ENCODE data around the gene PPIC.

The PPIC gene

DNA sequence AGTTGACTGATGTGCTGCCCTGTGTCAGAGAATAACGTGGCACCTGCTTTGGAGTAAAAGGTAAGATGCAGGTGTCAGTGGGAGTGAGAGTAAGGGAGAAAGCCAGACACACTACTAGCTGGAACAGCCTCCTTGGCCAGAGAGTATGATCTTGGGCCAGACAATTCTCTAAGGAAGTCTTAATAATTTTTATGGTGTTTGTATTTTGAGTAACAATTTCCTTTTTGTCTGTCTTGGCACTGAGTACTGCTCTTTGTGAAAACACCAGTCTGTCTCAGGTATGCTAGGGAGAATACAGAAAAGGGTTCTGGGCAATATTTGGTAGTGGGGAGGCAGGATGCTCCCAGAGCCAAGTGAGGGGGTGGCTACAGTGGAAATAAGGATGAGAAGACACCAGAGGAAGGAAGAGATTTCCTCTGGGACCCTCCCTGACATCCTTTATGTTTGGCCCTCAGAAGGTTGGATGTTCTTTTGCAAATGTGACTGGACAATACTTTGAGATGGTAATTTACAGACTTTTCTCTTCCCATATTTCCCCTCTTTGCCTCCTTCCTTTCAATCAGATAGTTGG lies 31.9 kb upstream of the PPIC start:
- POLR2A ChIA-PET, result no interaction called here
- DNase-seq (ENCODE audit: extremely low spot score), result no peak
- TF ChIP-seq HDGF (IDR thresholded peaks at IDR 0.05; ENCODE audit: borderline replicate concordance) (no peak), FOXM1 (IDR thresholded peaks at IDR 0.05; ENCODE audit: borderline replicate concordance) (no peak), FOXA1 (IDR thresholded peaks at IDR 0.05) (no peak), ZNF384 (IDR thresholded peaks at IDR 0.05) (no peak), LEF1 (IDR thresholded peaks at IDR 0.05; ENCODE audit: borderline replicate concordance) (no peak), TARDBP (IDR thresholded peaks at IDR 0.05) (no peak), SP1 (IDR thresholded peaks at IDR 0.05) (no peak)
- CTCF ChIA-PET, result no interaction called here

- ChIA-PET POLR2A (interaction anchor here (1.2 kb wide), 1 partner anchor 23 kb away, joined by 3 read pairs; the partner anchor contains the start of gene PRDM6), CTCF (no interaction called here)
- no peak for TF ChIP-seq TARDBP (IDR thresholded peaks at IDR 0.05)
- no peak for TF ChIP-seq CTBP1 (IDR thresholded peaks at IDR 0.05; ENCODE audit: borderline replicate concordance)
- no peak for TF ChIP-seq ZNF384 (IDR thresholded peaks at IDR 0.05)
- no peak for DNase-seq (ENCODE audit: extremely low spot score)
Observed at GRCh38 chr5:123066016-123066415, 29.5 kb upstream of the PPIC start.

- POLR2A ChIA-PET, result interaction anchor here (0.7 kb wide), 1 partner anchor 537 kb away, joined by 3 read pairs; no protein-coding TSS in a partner anchor
- no peak for DNase-seq (ENCODE audit: extremely low spot score)
- TF ChIP-seq NFRKB (IDR thresholded peaks at IDR 0.05) (no peak), ZNF384 (IDR thresholded peaks at IDR 0.05) (no peak), ARNT (IDR thresholded peaks at IDR 0.05) (no peak), CTBP1 (IDR thresholded peaks at IDR 0.05; ENCODE audit: borderline replicate concordance) (no peak), L3MBTL2 (conservative IDR thresholded peaks at IDR 0.05) (no peak), TARDBP (IDR thresholded peaks at IDR 0.05) (no peak), FOXA1 (IDR thresholded peaks at IDR 0.05) (no peak), SUZ12 (IDR thresholded peaks at IDR 0.05) (no peak), LEF1 (IDR thresholded peaks at IDR 0.05; ENCODE audit: borderline replicate concordance) (no peak), HDGF (IDR thresholded peaks at IDR 0.05; ENCODE audit: borderline replicate concordance) (no peak)
- CTCF ChIA-PET, result no interaction called here
Observed at GRCh38 chr5:123059455-123059854, 22.9 kb upstream of the PPIC start.

- POLR2A ChIA-PET, result no interaction called here
- no peak for TF ChIP-seq FOXK2 (IDR thresholded peaks at IDR 0.05)
- TF ChIP-seq ELF4 (IDR thresholded peaks at IDR 0.05), result no peak
- TF ChIP-seq NFRKB (IDR thresholded peaks at IDR 0.05), result no peak
- TF ChIP-seq TARDBP (IDR thresholded peaks at IDR 0.05), result no peak
- TF ChIP-seq L3MBTL2 (conservative IDR thresholded peaks at IDR 0.05), result no peak
- no peak for TF ChIP-seq CTBP1 (IDR thresholded peaks at IDR 0.05; ENCODE audit: borderline replicate concordance)
- TF ChIP-seq SUZ12 (IDR thresholded peaks at IDR 0.05), result no peak
- TF ChIP-seq FOXM1 (IDR thresholded peaks at IDR 0.05; ENCODE audit: borderline replicate concordance), result no peak
- no peak for TF ChIP-seq ZNF384 (IDR thresholded peaks at IDR 0.05)
- TF ChIP-seq FOXA1 (IDR thresholded peaks at IDR 0.05), result no peak
- no peak for TF ChIP-seq BHLHE40 (IDR thresholded peaks at IDR 0.05; ENCODE audit: borderline replicate concordance)
- TF ChIP-seq PKNOX1 (IDR thresholded peaks at IDR 0.05), result no peak
- TF ChIP-seq SP1 (IDR thresholded peaks at IDR 0.05), result no peak
- TF ChIP-seq LEF1 (IDR thresholded peaks at IDR 0.05; ENCODE audit: borderline replicate concordance), result no peak
- TF ChIP-seq HDGF (IDR thresholded peaks at IDR 0.05; ENCODE audit: borderline replicate concordance), result no peak
- no peak for TF ChIP-seq ARNT (IDR thresholded peaks at IDR 0.05)
- CTCF ChIA-PET, result no interaction called here
- DNase-seq (ENCODE audit: extremely low spot score), result no peak
Observed at GRCh38 chr5:123051206-123051605, 14.7 kb upstream of the PPIC start.

GRCh38 chr5:123047706-123048105 lies 11.2 kb upstream of the PPIC start:
- no peak for DNase-seq (ENCODE audit: extremely low spot score)
- TF ChIP-seq FOXM1 (IDR thresholded peaks at IDR 0.05; ENCODE audit: borderline replicate concordance), result no peak
- TF ChIP-seq SUZ12 (IDR thresholded peaks at IDR 0.05), result no peak
- no peak for TF ChIP-seq LEF1 (IDR thresholded peaks at IDR 0.05; ENCODE audit: borderline replicate concordance)
- POLR2A ChIA-PET, result no interaction called here
- CTCF ChIA-PET, result no interaction called here

DNA sequence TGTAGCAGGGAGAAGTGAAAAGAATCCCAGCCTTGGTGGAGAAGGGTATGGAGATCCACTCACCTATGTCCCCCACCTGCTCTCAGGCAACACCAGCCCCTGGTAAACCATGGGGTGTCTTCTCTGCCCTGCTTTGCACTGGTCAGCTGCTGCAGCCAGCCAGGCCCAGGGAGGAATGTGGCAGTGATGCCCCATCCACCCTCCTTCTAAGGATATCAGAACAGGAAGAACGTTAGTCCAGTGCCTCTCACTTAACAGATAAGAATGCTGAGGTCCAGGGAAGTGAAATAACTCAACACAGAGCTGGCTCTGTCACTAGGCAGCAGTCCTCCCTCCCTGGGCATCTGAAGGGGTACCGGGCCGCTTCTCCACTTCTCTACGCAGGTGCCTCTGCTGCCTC lies 9.7 kb upstream of the PPIC start:
- no peak for TF ChIP-seq PKNOX1 (IDR thresholded peaks at IDR 0.05)
- no peak for TF ChIP-seq LEF1 (IDR thresholded peaks at IDR 0.05; ENCODE audit: borderline replicate concordance)
- no peak for TF ChIP-seq CTBP1 (IDR thresholded peaks at IDR 0.05; ENCODE audit: borderline replicate concordance)
- TF ChIP-seq NFRKB (IDR thresholded peaks at IDR 0.05), result no peak
- TF ChIP-seq SUZ12 (IDR thresholded peaks at IDR 0.05), result no peak
- TF ChIP-seq FOXM1 (IDR thresholded peaks at IDR 0.05; ENCODE audit: borderline replicate concordance), result no peak
- no peak for TF ChIP-seq TARDBP (IDR thresholded peaks at IDR 0.05)
- no peak for TF ChIP-seq SP1 (IDR thresholded peaks at IDR 0.05)
- no peak for TF ChIP-seq BHLHE40 (IDR thresholded peaks at IDR 0.05; ENCODE audit: borderline replicate concordance)

GRCh38 chr5:123044926-123045617 lies 8.5 kb upstream of the PPIC start:
- TF ChIP-seq ELF4 (IDR thresholded peaks at IDR 0.05) (no peak), PKNOX1 (IDR thresholded peaks at IDR 0.05) (peak; percentile 94)
- DNase-seq (ENCODE audit: extremely low spot score), result no peak
- ChIA-PET POLR2A (interaction anchor here (0.7 to 0.8 kb wide), 2 partner anchors 10 to 1036 kb away, joined by 3 to 4 read pairs; no protein-coding TSS in a partner anchor), CTCF (no interaction called here)

More for the DNA sequence above, 9.7 kb upstream of the PPIC start:
- ChIA-PET CTCF (no interaction called here), POLR2A (interaction anchor here (0.5 kb wide), 1 partner anchor 62 kb away, joined by 3 read pairs; no protein-coding TSS in a partner anchor)
- no peak for DNase-seq (ENCODE audit: extremely low spot score)

All from HEK293T (cell line).